Right lobe of liver (tissue), 6 donors: ENCODE measurements around the gene LRP2. TPM values are rescaled to one million over a fixed set of nuclear protein-coding genes. Genes with fewer than 3 reads are reported as not detected.

Experiments used
- ATAC-seq, 4 donors: fragments of 200-7000 bp; cut with Tn5 transposase; one replicate each; pipeline ENCODE4 v1.9.1; 2020; ENCODE audit warnings: mild to moderate bottlenecking in 4 of 4, moderate library complexity in 4 of 4
- DNase-seq, 3 donors: peaks; one replicate each; pipeline ENCODE4 v3.0.0-alpha.2; 2020
- H3K27ac ChIP-seq, 3 donors: fragments of 200-600 bp; one replicate each; pipeline ENCODE4 v1.8.0; 2022
- H3K27me3 ChIP-seq, 2 donors: fragments of 200-600 bp; one replicate each; pipeline ENCODE4 v1.8.0; 2022
- H3K36me3 ChIP-seq, 4 donors: fragments of 200-600 bp; sonication (generic) in 1 of 4; one replicate each; pipeline versions ENCODE4 v1.5.1 to v1.8.0; 2017 to 2022; ENCODE audit warnings: control low read depth in 1 of 4
- H3K4me1 ChIP-seq, 4 donors: fragments of 200-600 bp; sonication (generic) in 1 of 4; one replicate each; pipeline versions ENCODE4 v1.5.1 to v1.8.0; 2017 to 2022; ENCODE audit warnings: control low read depth in 1 of 4
- H3K4me3 ChIP-seq, 3 donors: fragments of 200-600 bp; one replicate each; pipeline ENCODE4 v1.8.0; 2022
- H3K9me3 ChIP-seq, 4 donors: fragments of 200-600 bp; sonication (generic) in 1 of 4; one replicate each; pipeline versions ENCODE4 v1.5.1 to v1.8.0; 2017 to 2022; ENCODE audit warnings: control low read depth in 1 of 4
- POLR2A ChIP-seq: fragments of 450-650 bp; IDR thresholded peaks from one replicate; pipeline ENCODE4 v1.6.1; 2017; ENCODE audit warnings: antibody characterized with exemption, mild to moderate bottlenecking
- WGBS: methylation state at CpG from one replicate; pipeline ENCODE4 v1.1.6; 2018; ENCODE audit warnings: low coverage, low lambda C conversion rate; ENCODE audit not compliant: insufficient coverage; ENCODE audit errors: missing lambda C conversion rate; 5-methylcytosine and 5-hydroxymethylcytosine counted together
- intact Hi-C, 2 donors: fragments of 100-400 bp; cut with DNase I; formaldehyde crosslinking; loops; one replicate each; pipeline versions ENCODE4 v1.11.2 to v1.14.1; 2022
- total RNA-seq, 6 experiments: library from RNA; depleted of rRNA in 2 of 6; stranded (reverse); fragments of >200 nt in 2 of 6; fragmentation: NEBNext Ultra II Directional in 3 of 6; extraction: Animal tissue kit (Norgen Biotek cat#: 25700) in 3 of 6; gene quantifications; one replicate each; pipeline versions ENCODE4 v1.1.0 to v1.2.4, GENCODE V29; 2016 to 2023
- TF ChIP-seq, protein P1 (sequence below), 4 donors: fragments of 200-600 bp in 3 of 4; fragments of 450-650 bp in 1 of 4; IDR thresholded peaks; one replicate each; pipeline versions ENCODE4 v1.5.1 to v1.8.0; 2016 to 2022; ENCODE audit warnings: antibody characterized with exemption in 4 of 4, mild to moderate bottlenecking in 2 of 4
- donor health status: DM: no; HTN: yes; CAD: no.
- donor health status: DM: no; HTN: no; CAD: no.
- donor health status: DM: no; HTN: no; CAD: no.
- donor health status: DM: no; HTN: yes; CAD: no.
- donor health status: DM: no; HTN: yes; CAD: no.

The LRP2 gene
- total RNA-seq, 6 experiments from 2014 or later = 0.51 to 4.4 (median 1.0) TPM

DNA sequence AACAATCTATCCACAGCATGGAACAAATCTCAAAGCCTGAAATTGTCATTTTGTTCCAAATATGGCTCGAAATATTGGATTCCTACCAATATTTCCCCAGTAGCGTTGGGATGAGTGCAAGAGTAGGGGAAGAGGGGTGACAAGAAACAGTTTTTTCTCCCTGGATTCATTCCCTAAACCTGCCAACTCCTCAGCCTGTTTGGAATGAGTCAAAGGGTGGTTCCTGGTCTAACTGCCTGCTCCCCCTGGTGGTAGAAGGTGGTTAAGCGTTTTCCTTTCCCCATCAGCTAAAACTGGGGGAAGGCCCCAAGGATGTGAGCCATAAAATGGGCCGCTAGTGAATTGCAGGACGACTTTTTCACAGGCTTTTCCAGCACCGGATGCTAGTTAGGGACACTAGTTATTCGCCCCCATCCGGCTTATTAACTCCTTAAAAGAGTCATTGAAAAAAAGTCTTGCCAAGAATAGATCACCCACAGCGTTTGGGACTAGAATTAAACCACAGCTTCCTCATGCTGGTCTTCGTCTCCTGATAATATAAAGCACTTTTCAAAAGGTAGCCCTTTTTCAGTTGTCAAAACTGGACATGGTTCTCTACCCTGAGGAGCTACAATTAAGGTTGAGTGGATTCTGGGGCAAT lies 220.5 kb downstream of the LRP2 start:
- Histone ChIP-seq H3K27ac (no peak overlapping the region), H3K36me3 (no peaks in the 10 kb centered on the region), H3K27me3 (no peaks in the 10 kb centered on the region), H3K4me1 (no peaks in the 10 kb centered on the region), H3K9me3 (no peaks in the 10 kb centered on the region), H3K4me3 (no peak overlapping the region)
- intact Hi-C loops = no loop called here
- DNase-seq = peak in 2 of 3 donors; percentile 30 to 67
- TF ChIP-seq, protein P1, sequence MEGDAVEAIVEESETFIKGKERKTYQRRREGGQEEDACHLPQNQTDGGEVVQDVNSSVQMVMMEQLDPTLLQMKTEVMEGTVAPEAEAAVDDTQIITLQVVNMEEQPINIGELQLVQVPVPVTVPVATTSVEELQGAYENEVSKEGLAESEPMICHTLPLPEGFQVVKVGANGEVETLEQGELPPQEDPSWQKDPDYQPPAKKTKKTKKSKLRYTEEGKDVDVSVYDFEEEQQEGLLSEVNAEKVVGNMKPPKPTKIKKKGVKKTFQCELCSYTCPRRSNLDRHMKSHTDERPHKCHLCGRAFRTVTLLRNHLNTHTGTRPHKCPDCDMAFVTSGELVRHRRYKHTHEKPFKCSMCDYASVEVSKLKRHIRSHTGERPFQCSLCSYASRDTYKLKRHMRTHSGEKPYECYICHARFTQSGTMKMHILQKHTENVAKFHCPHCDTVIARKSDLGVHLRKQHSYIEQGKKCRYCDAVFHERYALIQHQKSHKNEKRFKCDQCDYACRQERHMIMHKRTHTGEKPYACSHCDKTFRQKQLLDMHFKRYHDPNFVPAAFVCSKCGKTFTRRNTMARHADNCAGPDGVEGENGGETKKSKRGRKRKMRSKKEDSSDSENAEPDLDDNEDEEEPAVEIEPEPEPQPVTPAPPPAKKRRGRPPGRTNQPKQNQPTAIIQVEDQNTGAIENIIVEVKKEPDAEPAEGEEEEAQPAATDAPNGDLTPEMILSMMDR (IDR thresholded peaks at IDR 0.05) = peak; percentile 69 to 85 (median 76)
- TF ChIP-seq POLR2A = no peak
- 24% methylated on average over 9 of the region's 10 CpGs for WGBS
- peak; percentile 90 to 96 (median 94) for ATAC-seq

DNA sequence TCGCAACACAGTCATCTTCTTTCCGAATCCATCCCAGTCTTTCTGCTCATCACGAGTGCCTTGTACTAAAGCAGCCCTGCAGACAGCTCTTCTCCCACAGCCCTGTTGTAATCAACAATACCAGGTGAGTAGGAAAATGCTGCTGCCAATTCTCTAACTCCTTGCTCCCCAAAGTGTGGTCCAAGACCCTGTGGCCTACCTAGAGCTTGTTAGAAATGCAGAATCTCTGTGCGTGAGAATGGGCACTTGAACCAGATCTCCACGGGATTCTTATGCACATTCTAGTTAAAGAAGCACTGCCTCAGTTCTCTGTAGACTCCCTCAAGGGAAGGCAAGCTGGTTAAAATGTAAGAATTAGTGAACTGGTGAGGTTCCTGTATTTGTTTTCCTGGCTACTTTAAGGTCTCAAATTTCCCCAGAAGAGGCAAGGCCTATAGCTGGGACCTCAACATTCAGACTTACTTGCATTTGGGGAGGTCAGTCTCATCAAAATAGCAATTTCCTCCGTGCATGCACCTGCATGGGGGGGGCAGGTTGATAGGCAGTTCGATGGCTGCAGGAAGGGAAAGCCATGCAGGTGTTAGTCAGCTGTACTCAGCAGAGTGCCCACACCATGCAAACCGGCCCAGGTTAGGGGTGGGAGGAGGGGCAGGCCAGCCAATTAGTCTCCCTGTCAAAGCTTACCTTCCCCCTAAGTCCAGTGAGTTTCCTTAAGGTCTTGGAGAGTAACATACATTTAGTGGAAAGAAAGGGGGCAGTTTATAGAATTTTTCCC lies 222.2 kb downstream of the LRP2 start:
- no peaks in the 10 kb centered on the region for H3K4me1 ChIP-seq
- H3K4me3 ChIP-seq = no peak overlapping the region
- TF ChIP-seq, protein P1 (IDR thresholded peaks at IDR 0.05) = no peak
- no peak for TF ChIP-seq POLR2A
- no peaks in the 10 kb centered on the region for H3K27me3 ChIP-seq
- no peak for ATAC-seq
- 65% methylated on average over 6 of the region's 8 CpGs for WGBS
- no peaks in the 10 kb centered on the region for H3K36me3 ChIP-seq
- no peaks in the 10 kb centered on the region for H3K9me3 ChIP-seq
- intact Hi-C loops = no loop called here
- no peak overlapping the region for H3K27ac ChIP-seq
- DNase-seq = no peak

- Histone ChIP-seq H3K27ac (no peak overlapping the region), H3K4me3 (no peak overlapping the region), H3K4me1 (no peaks in the 10 kb centered on the region), H3K9me3 (no peaks in the 10 kb centered on the region), H3K36me3 (no peaks in the 10 kb centered on the region), H3K27me3 (no peaks in the 10 kb centered on the region)
- DNase-seq (no peak), ATAC-seq (no peak)
- intact Hi-C loops = no loop called here
- 80% methylated on average over 7 of the region's 7 CpGs for WGBS
- TF ChIP-seq POLR2A = no peak
- TF ChIP-seq, protein P1 (IDR thresholded peaks at IDR 0.05) = no peak
Observed at GRCh38 chr2:169139145-169139544, 223.2 kb downstream of the LRP2 start.

DNA sequence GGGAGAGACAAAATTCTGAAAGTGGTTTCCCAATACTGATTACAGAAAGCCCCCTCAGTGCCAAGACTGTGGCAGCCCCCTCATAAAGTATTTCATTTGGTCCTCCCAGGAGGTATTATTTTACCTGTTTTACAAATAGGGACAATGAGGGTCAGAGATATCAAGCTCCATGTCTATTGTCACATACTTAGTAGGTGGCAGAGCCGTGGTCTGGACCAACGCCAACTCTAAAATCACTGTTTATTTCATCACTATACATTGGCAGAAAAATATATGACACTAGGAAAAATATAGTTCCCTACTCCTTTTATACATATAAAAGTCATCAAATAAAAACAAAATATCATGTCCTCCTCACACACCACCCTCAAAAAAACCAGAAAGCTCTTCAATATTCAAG lies 224.4 kb downstream of the LRP2 start:
- DNase-seq = no peak
- Histone ChIP-seq H3K4me3 (no peak overlapping the region), H3K36me3 (no peaks in the 10 kb centered on the region), H3K27ac (no peak overlapping the region), H3K9me3 (no peaks in the 10 kb centered on the region), H3K4me1 (no peaks in the 10 kb centered on the region), H3K27me3 (no peaks in the 10 kb centered on the region)
- WGBS = 39% methylated on average over 2 of the region's 2 CpGs
- TF ChIP-seq, protein P1 (IDR thresholded peaks at IDR 0.05) = no peak
- TF ChIP-seq POLR2A = no peak
- ATAC-seq = no peak
- intact Hi-C loops = no loop called here
